NCI-H2107 treated with DMSO at 0.1 percent for 48 hours (cell line): ENCODE measurements around the gene A4GALT.

Experiments
- DNase-seq: peaks from one replicate; lab custom pipeline; 2025; ENCODE audit not compliant: unreplicated experiment; lab: John Stamatoyannopoulos, UW

A4GALT gene

GRCh38 chr22:42649246-42650099, 71.2 kb downstream of the A4GALT start, which contains the start of gene CYB5R3:
CYB5R3 (minus strand) TSS chr22:42649392; CDS start chr22:42649315, 77 bp downstream.
- DNase-seq = no peak

DNA sequence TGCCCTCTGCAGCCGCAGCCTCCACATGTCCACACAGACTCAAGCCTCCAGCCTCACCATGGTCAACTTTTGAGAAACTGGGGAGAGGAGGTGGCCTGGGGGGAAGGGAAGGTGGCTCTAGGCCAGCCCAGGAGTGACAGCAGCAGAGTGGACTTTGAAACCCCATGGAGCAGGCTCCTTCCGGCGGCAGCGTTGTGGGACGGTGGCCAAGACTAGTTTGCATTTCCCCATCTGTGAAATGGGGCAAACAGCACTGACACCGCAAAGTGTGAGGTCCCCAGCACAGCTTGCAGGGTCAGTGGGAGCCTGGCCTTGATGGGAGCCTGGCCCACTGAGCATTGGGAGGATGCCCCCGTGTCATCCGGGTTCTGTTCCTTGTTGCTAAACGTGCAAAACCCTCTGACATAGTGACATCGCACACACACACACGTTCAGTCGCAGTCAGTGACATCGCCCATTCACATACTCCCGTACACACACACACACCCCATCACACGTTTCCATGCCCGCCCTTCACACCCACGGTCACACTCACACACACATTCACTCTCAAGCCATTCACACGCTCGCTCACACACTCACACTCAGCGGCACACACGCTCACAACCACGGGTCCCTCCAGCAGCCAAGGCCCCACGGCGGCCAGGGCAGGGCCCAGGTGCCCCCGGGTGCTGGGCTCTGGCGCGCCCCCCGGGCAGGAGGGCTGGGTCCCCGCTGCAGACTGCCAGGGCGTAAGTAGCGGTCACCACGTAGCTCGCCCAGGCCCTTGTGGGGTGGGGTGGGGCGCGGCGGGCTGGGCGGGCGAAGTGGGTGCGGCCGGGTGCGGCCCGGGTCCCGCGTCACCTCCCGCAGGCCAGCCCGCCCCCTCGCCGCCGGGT, 72.1 kb downstream of the A4GALT start:
- DNase-seq = no peak

- DNase-seq = no peak
Observed at GRCh38 chr22:42648017-42648367, 72.7 kb downstream of the A4GALT start.

GRCh38 chr22:42646569-42647525, 73.8 kb downstream of the A4GALT start:
- DNase-seq = no peak

DNA sequence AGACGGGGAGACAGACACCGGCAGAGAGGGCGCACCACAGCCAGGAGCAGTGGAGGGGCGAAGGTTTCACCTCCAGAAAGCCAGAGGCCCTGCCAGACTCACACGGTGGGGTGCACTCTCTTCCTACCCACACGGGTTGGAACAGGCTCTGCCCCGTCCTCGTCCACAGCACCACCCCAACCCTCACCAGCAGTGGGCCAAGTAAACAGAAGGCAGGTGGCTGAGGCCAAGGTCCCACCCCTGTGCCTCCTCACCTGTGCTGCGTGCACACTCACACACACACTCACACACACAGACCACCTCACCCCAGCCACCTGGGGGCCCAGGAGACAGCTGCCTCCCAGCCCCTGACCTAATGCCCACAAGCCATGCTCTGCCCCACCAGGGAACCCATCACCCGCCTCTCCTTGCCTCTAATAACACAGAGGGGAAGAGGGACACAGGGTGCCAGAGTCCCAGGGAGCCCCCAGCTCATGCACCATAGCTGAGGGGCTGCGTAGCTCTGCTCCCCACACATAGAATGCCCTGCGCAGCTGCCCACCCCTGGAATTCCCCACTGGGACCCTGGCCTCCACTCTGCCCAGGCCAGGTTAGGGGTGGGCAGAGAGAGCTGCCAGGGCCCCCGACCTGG, 74.6 kb downstream of the A4GALT start:
- DNase-seq = no peak

DNA sequence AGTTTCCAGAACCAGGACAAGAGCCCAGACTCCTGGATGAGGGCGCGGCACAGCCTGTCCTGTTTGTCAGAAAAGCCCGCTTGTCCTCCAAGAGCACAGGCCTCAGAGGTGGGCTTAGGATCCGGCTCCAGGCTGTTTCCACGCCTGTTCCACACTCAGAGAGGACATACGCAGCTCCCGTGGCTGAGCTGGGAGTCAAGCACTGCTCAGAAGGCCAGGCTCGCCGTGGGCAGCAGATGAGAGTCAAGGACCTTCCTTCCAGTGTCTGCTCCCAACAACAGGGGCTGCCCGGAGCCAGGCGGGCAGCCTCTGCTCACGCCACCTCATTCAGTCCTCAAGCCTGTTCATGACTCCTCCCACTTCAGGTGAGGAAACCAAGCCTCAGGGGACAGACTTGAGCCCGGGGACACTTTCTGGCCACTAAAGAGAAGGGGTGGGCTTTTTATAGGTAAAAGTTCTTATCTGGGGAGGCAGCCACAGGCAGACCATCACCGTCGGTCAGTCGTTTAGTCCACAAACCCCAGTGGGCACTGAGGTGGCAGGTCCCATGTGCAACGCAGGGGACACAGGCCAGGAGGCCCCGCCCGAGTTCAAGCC, 75.2 kb downstream of the A4GALT start:
- no peak for DNase-seq

DNA sequence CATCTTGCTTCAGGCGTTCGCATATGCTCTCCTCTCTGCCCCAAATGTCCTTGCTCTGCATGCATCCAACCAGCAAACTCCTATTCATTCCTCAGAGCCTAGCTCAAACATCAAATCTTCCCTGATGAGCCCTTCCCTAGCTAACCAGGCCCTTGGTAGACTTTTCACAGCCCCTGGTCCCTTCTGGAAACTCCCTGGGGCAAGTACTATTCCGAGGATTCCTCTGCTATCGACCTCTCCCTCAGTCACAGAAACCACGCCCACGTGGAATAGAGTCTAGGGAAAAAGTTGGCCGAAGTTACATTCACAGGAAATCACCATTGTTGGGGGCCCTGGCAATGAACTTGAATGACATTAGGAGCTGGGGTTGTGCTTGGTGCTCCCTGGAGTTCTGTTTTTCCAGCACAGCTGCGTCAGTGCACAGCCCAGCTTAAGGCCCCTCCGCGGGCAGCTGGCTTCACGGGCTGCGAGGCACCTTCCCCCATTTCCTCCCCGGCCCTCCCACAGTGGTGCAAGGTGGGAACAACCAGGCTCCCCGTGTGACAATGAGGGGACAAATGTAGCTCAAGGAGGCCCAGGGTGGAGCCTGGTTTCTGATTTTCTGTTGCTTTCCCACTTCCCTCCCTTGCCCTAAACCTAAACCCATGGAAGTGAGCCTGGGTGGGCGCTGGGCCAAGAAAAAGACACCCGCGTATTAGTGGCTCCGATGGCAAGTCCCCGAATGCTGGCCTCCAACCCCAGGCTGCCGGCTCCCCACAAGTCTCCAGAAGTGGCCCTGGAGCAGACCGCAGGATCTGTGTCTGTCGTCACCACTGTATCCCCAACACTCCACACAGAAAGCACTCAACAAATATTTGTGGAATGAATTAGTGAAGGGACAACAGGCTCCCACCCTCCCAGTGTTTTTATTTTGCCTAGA, 76.0 kb downstream of the A4GALT start:
- DNase-seq = no peak

DNA sequence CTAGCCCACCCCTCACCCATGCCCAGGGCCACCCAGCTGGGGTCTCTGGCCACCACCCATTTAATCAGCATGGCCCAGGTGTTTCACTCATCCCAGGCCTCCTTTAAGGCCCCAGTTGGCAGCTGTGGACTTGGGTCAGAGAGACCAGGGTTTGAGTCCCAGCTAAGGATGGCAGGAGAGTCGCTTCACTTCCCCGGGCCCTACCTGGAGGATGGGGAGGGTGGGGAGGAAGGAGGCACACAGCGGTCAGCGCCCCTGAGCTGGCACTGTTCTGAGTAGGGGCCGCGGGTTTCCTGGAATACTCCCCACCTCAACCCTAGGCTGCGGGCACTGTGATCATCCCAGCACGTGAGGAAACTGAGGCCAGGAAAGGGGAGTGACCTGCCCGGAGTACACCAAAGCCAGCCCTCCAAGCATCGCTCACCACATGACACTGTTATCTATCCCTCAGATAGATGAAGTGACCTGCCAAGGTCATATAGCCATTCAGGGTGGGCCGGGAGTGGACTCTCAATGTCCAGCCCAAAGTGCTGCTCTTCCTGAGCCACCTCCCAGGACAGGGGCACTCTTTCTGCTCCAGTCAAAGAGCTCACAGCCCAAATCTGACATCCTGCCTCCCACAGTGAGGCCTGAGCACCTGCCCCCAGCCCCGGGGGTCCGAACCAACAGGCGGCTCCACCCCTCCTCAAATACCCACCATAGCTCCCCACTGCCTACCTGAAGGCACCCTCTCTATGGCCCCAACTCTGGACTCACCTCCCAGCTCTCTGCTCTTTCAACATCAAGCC, 76.8 kb downstream of the A4GALT start:
- no peak for DNase-seq

GRCh38 chr22:42642806-42643633, 77.7 kb downstream of the A4GALT start:
- no peak for DNase-seq
